ENCODE data around the gene MED4. TPM values are rescaled to one million over a fixed set of nuclear protein-coding genes. Genes with fewer than 3 reads are reported as not detected.

The MED4 gene
- total and polyA plus RNA-seq, 2 of the 8 experiments (the other 6 are each of a cell fraction or from before 2014, with no cell fraction given): 25.7 to 48.1 TPM

- Histone ChIP-seq H3K79me2 (ENCODE audit: control insufficient read depth in 1 of 2, insufficient read depth in 2 of 2, low read length in 2 of 2) (no peaks in the 10 kb centered on the region), H3K23ac (ENCODE audit: insufficient read length) (no peak overlapping the region), H3K23me2 (ENCODE audit: low read depth, low read length) (no peaks in the 10 kb centered on the region), H3K4me2 (ENCODE audit: insufficient read depth in 1 of 2, low read depth in 2 of 2, low read length in 2 of 2) (no peak overlapping the region), H4K91ac (replicated peaks; ENCODE audit: insufficient read length, low read length) (no peak overlapping the region), H3K27me3 (replicated peaks in 1 of 4; ENCODE audit: control insufficient read depth in 3 of 4, extremely low read depth in 1 of 4, insufficient read depth in 3 of 4, low read length in 3 of 4) (no peaks in the 10 kb centered on the region), H3K4ac (replicated peaks; ENCODE audit: insufficient read length, low read depth, low read length) (no peak overlapping the region), H3K9me3 (ENCODE audit: insufficient read depth in 2 of 2, low read depth in 1 of 2, low read length in 1 of 2) (no peaks in the 10 kb centered on the region), H3K36me3 (ENCODE audit: control insufficient read depth in 2 of 4, insufficient read depth in 4 of 4, low read length in 3 of 4) (no peaks in the 10 kb centered on the region), H3K18ac (ENCODE audit: extremely low read depth, low read length) (no peak overlapping the region), H4K20me1 (replicated peaks in 1 of 2; ENCODE audit: control insufficient read depth in 1 of 2, insufficient read depth in 2 of 2, low read length in 2 of 2) (no peaks in the 10 kb centered on the region), H4K8ac (ENCODE audit: extremely low read depth, insufficient read depth, low read length) (no peak overlapping the region), H2BK5ac (ENCODE audit: low read depth, low read length) (no peak overlapping the region), H3K9ac (replicated peaks in 1 of 4; ENCODE audit: extremely low read depth in 1 of 4, low read depth in 3 of 4, low read length in 3 of 4) (no peak overlapping the region), H2AK5ac (ENCODE audit: low read depth, low read length) (no peak overlapping the region), H3K56ac (replicated peaks; ENCODE audit: insufficient read length, low read depth, low read length) (no peak overlapping the region), H2BK20ac (ENCODE audit: low read length) (no peak overlapping the region), H2BK15ac (ENCODE audit: low read length) (no peak overlapping the region), H3K4me3 (ENCODE audit: extremely low read depth in 1 of 4, insufficient read depth in 2 of 4, low read depth in 3 of 4, low read length in 4 of 4) (no peak overlapping the region), H4K5ac (ENCODE audit: insufficient read length, low read depth, low read length) (no peak overlapping the region), H2BK120ac (replicated peaks; ENCODE audit: low read depth, low read length) (no peak overlapping the region), H2BK12ac (ENCODE audit: low read depth, low read length) (no peak overlapping the region), H3K4me1 (replicated peaks in 1 of 4; ENCODE audit: control insufficient read depth in 3 of 4, insufficient read depth in 4 of 4, low read length in 3 of 4) (no peaks in the 10 kb centered on the region), H3K27ac (ENCODE audit: low read depth, low read length) (no peak overlapping the region), H3K14ac (ENCODE audit: insufficient read length) (no peak overlapping the region), H2AFZ (ENCODE audit: low read length) (no peak overlapping the region), H3K79me1 (ENCODE audit: low read depth, low read length) (no peaks in the 10 kb centered on the region)
- ChIA-PET POLR2A (ENCODE audit: partially characterized antibody) (interaction anchor here (0.7 kb wide), 1 partner anchor 112 kb away, joined by 3 read pairs; the partner anchor contains the start of gene ITM2B), CTCF (ENCODE audit: partially characterized antibody) (interaction anchor here (0.9 to 1.2 kb wide), 2 partner anchors 11 to 650 kb away, joined by 3 read pairs; no protein-coding TSS in a partner anchor)
- DNase-seq (ENCODE audit: low read depth in 1 of 2, low spot score in 2 of 2): no peak
- no peak for FAIRE-seq
- WGBS, 2 experiments (ENCODE audit: extremely low coverage in 1 of 2, insufficient coverage in 1 of 2, insufficient read length in 1 of 2, insufficient replicate concordance in 2 of 2, low coverage in 1 of 2, low lambda C conversion rate in 2 of 2, missing lambda C conversion rate in 1 of 2): 93% methylated on average over 3 of the region's 3 CpGs; no CpG with 5 or more reads in 1 of the 2 experiments
- no peak for TF ChIP-seq TAF7 (optimal IDR thresholded peaks at IDR 0.05; ENCODE audit: borderline replicate concordance, low read depth, low read length)
- TF ChIP-seq RNF2 (IDR thresholded peaks at IDR 0.05; ENCODE audit: borderline replicate concordance, low read depth, low read length, missing control alignments, poor library complexity, severe bottlenecking): no peak
- TF ChIP-seq CREB1 (IDR thresholded peaks at IDR 0.05): no peak
- no peak for TF ChIP-seq JUN (IDR thresholded peaks at IDR 0.05; ENCODE audit: low read depth, low read length)
- no peak for TF ChIP-seq BCL11A (IDR thresholded peaks at IDR 0.05; ENCODE audit: low read depth in 2 of 2, low read length in 2 of 2)
- no peak for TF ChIP-seq SIRT6 (IDR thresholded peaks at IDR 0.05; ENCODE audit: low read length)
- TF ChIP-seq USF2 (IDR thresholded peaks at IDR 0.05; ENCODE audit: low read length): no peak
- no peak for TF ChIP-seq CTBP2 (IDR thresholded peaks at IDR 0.05; ENCODE audit: borderline replicate concordance, insufficient read depth, insufficient read length, low read length)
- no peak for TF ChIP-seq SP2 (IDR thresholded peaks at IDR 0.05; ENCODE audit: low read length)
- TF ChIP-seq MAFK (IDR thresholded peaks at IDR 0.05; ENCODE audit: low read depth, low read length): no peak
- TF ChIP-seq E2F6 (IDR thresholded peaks at IDR 0.05): no peak
- TF ChIP-seq TAF1 (IDR thresholded peaks at IDR 0.05; ENCODE audit: low read depth, low read length): no peak
- TF ChIP-seq SP4 (IDR thresholded peaks at IDR 0.05; ENCODE audit: low read length): no peak
Measured at GRCh38 chr13:48120241-48120640, 25.3 kb upstream of the MED4 start.
